Measurements from ENCODE around the gene NWD2.

GRCh38 chr4:37225778-37226177 lies 18.8 kb upstream of the NWD2 start:
- TF ChIP-seq CTCF (IDR thresholded peaks at IDR 0.05; ENCODE audit: low read length) (no peak), EZH2 (optimal IDR thresholded peaks at IDR 0.05; ENCODE audit: low read depth, low read length) (no peak), EZH2phosphoT487 (IDR thresholded peaks at IDR 0.05; ENCODE audit: low read length) (no peak)
